B cell (primary cell): ENCODE measurements around the gene PPP1R15A. TPM values are rescaled to one million over a fixed set of nuclear protein-coding genes. Genes with fewer than 3 reads are reported as not detected.
A peak's percentile ranks its signal among the peaks of the same experiment; 100 is the strongest.

Experiments
- ATAC-seq: fragments of 200-7000 bp; cut with Tn5 transposase; one replicate; pipeline ENCODE4 v1.10.0; 2021; ENCODE audit warnings: low read depth, mild to moderate bottlenecking, moderate number of reproducible peaks, moderate library complexity
- CTCF ChIA-PET: fragments of 350-600 bp; sonication (Branson Sonifier 250); formaldehyde crosslinking; loops from one replicate; lab custom pipeline; 2021; ENCODE audit warnings: antibody characterized with exemption, inconsistent platforms; lab: Charles Lee
- POLR2A ChIA-PET: fragments of 350-600 bp; sonication (Branson Sonifier 250); formaldehyde crosslinking; loops from one replicate; lab custom pipeline; 2021; ENCODE audit warnings: antibody characterized with exemption; lab: Charles Lee
- DNase-seq: peaks from one replicate; pipeline ENCODE4 v3.0.0; 2013
- H2AFZ ChIP-seq: 2 replicates; pipeline ENCODE4 v1.6.1; 2012; ENCODE audit warnings: mild to moderate bottlenecking, low read depth, low read length; ENCODE audit not compliant: insufficient read depth, poor library complexity, severe bottlenecking
- H3K27ac ChIP-seq, 2 donors: 1 replicate in 1 of 2; 2 replicates in 1 of 2; pipeline ENCODE4 v1.5.1; 2012 to 2013; ENCODE audit warnings: low read length in 2 of 2, mild to moderate bottlenecking in 2 of 2, moderate library complexity in 1 of 2
- H3K27me3 ChIP-seq, 4 experiments: fragments of 200-600 bp in 1 of 4; sonication (generic) in 1 of 4; replicated peaks in 1 of 4; 1 replicate in 2 of 4; 2 replicates in 2 of 4; pipeline versions ENCODE4 v1.6.1 to v1.7.0; 2013 to 2016; ENCODE audit warnings: low read length in 3 of 4, mild to moderate bottlenecking in 2 of 4, mixed read lengths in 1 of 4, moderate library complexity in 1 of 4; ENCODE audit not compliant: insufficient read depth in 4 of 4, control insufficient read depth in 3 of 4; ENCODE audit errors: control extremely low read depth in 1 of 4
- H3K36me3 ChIP-seq, 2 experiments: replicated peaks in 1 of 2; 1 replicate in 1 of 2; 2 replicates in 1 of 2; pipeline versions ENCODE4 v1.6.1 to v1.7.1; 2013; ENCODE audit warnings: low read length in 1 of 2; ENCODE audit not compliant: insufficient read depth in 2 of 2, control insufficient read depth in 1 of 2; ENCODE audit errors: control extremely low read depth in 1 of 2, extremely low read depth in 1 of 2
- H3K4me1 ChIP-seq, 2 donors: fragments of 200-600 bp in 1 of 2; sonication (generic) in 1 of 2; 1 replicate in 1 of 2; 2 replicates in 1 of 2; pipeline versions ENCODE4 v1.5.1 to v1.6.1; 2013 to 2017; ENCODE audit warnings: low read length in 2 of 2; ENCODE audit not compliant: control insufficient read depth in 2 of 2, insufficient read depth in 2 of 2
- H3K4me2 ChIP-seq: replicated peaks from 2 replicates; pipeline ENCODE3; 2012; ENCODE audit warnings: mild to moderate bottlenecking, low read depth, low read length; ENCODE audit not compliant: poor library complexity, severe bottlenecking
- H3K4me3 ChIP-seq, 5 experiments: fragments of 200-600 bp in 1 of 5; sonication (generic) in 1 of 5; 1 replicate in 3 of 5; 2 replicates in 2 of 5; pipeline versions ENCODE4 v1.5.1 to v1.7.0; 2011 to 2016; ENCODE audit warnings: low read length in 4 of 5, mild to moderate bottlenecking in 4 of 5, low read depth in 2 of 5, control low read depth in 1 of 5, moderate library complexity in 1 of 5; ENCODE audit not compliant: insufficient read depth in 1 of 5; ENCODE audit errors: control extremely low read depth in 1 of 5, extremely low read depth in 1 of 5
- H3K79me2 ChIP-seq: fragments of 200-600 bp; sonication (generic); one replicate; pipeline ENCODE4 v1.6.0; 2016; ENCODE audit warnings: low read length; ENCODE audit not compliant: control insufficient read depth, insufficient read depth
- H3K9ac ChIP-seq: fragments of 200-600 bp; sonication (generic); 2 replicates; pipeline ENCODE4 v1.6.1; 2017; ENCODE audit warnings: mild to moderate bottlenecking, low read length, moderate library complexity
- H3K9me3 ChIP-seq, 3 donors: one replicate each; pipeline versions ENCODE4 v1.6.1 to v1.7.1; 2013; ENCODE audit warnings: low read length in 2 of 3; ENCODE audit not compliant: control insufficient read depth in 2 of 3, insufficient read depth in 1 of 3; ENCODE audit errors: control extremely low read depth in 1 of 3
- H4K20me1 ChIP-seq: 2 replicates; pipeline ENCODE4 v1.6.0; 2012; ENCODE audit warnings: mild to moderate bottlenecking, low read length; ENCODE audit not compliant: insufficient read depth, control insufficient read depth, poor library complexity, severe bottlenecking
- H3K27ac Mint-ChIP-seq: one replicate; pipeline ENCODE4 v1.8.0; 2021; ENCODE audit warnings: mixed read lengths
- H3K27me3 Mint-ChIP-seq: one replicate; pipeline ENCODE4 v1.8.0; 2021; ENCODE audit warnings: mixed read lengths
- H3K4me1 Mint-ChIP-seq: one replicate; pipeline ENCODE4 v1.8.0; 2021; ENCODE audit warnings: mixed read lengths
- H3K4me3 Mint-ChIP-seq: one replicate; pipeline ENCODE4 v1.8.0; 2021; ENCODE audit warnings: mixed read lengths
- H3K9me3 Mint-ChIP-seq: one replicate; pipeline ENCODE4 v1.8.0; 2022; ENCODE audit warnings: mixed read lengths; ENCODE audit not compliant: insufficient read depth
- CTCF ChIP-seq: fragments of 200-600 bp; IDR thresholded peaks from one replicate; pipeline ENCODE4 v1.8.0; 2022; ENCODE audit warnings: antibody characterized with exemption, mild to moderate bottlenecking
- EZH2 ChIP-seq: IDR thresholded peaks from 2 replicates; pipeline ENCODE4 v1.6.1; 2012; ENCODE audit warnings: borderline replicate concordance, low read depth, mild to moderate bottlenecking, moderate library complexity, low read length; ENCODE audit not compliant: insufficient read depth, poor library complexity, severe bottlenecking
- WGBS: methylation state at CpG from one replicate; pipeline ENCODE4 v1.1.5; 2013; ENCODE audit warnings: missing lambda C conversion rate; ENCODE audit not compliant: insufficient coverage; 5-methylcytosine and 5-hydroxymethylcytosine counted together
- intact Hi-C: fragments of 100-400 bp; cut with micrococcal nuclease; formaldehyde crosslinking; loops from one replicate; pipeline ENCODE4 v1.10.0; 2022
- polyA minus RNA-seq: library from RNA; depleted of rRNA, polyadenylated mRNA; stranded (reverse); fragments of >200 nt; gene quantifications from 2 replicates; pipeline ENCODE4 v1.2.3, GENCODE V29; 2012
- polyA plus RNA-seq: library from polyadenylated mRNA; depleted of rRNA; stranded (reverse); fragments of >200 nt; gene quantifications from 2 replicates; pipeline ENCODE4 v1.2.3, GENCODE V29; 2012
- total RNA-seq, 2 donors: library from RNA; stranded (reverse); fragments of 120-200 nt in 1 of 2; gene quantifications; 1 replicate in 1 of 2; 2 replicates in 1 of 2; pipeline versions ENCODE4 v1.2.3 to v1.2.4, GENCODE V29; 2013 to 2022

Gene PPP1R15A
- total RNA-seq: 122 and 128 TPM in 2 replicates
- total RNA-seq (2013): 188 TPM
- polyA plus RNA-seq: 1,029 and 1,214 TPM in 2 replicates
- polyA minus RNA-seq: 577 and 909 TPM in 2 replicates

- TF ChIP-seq EZH2 (no peak), CTCF (no peak)
- Histone ChIP-seq H3K27me3 (peaks cover 0 to 2% (median 0%) of the 10 kb centered on the region in 4 experiments), H2AFZ (no peak within 1 kb of the TSS), H3K9ac (peak within 1 kb of the TSS; percentile 100), H4K20me1 (peaks cover 36% of the 10 kb centered on the region), H3K27ac (peak within 1 kb of the TSS; percentile 96 to 100), H3K4me1 (peaks cover 30 to 48% of the 10 kb centered on the region in 2 donors), H3K9me3 (no peaks in the 10 kb centered on the region), H3K4me2 (peak within 1 kb of the TSS; percentile 86), H3K36me3 (peaks cover 0 to 29% of the 10 kb centered on the region in 2 experiments), H3K4me3 (peak within 1 kb of the TSS; percentile 70 to 100 (median 95)), H3K79me2 (peaks cover 41% of the 10 kb centered on the region)
- ChIA-PET POLR2A (interaction anchor here (0.5 to 1.8 kb wide), 9 partner anchors 14 to 133 kb away, joined by 3 to 15 read pairs (median 5); partner anchors contain the start of genes BAX, FTL and NUCB1), CTCF (interaction anchor here (1.2 to 7.5 kb wide), 4 partner anchors 30 to 99 kb away, joined by 3 to 30 read pairs (median 6); partner anchors contain the start of gene HSD17B14)
- Mint-ChIP-seq H3K4me3 (peak within 1 kb of the TSS; percentile 98), H3K27me3 (peaks cover 5% of the 10 kb centered on the region), H3K27ac (peak within 1 kb of the TSS; percentile 100), H3K4me1 (peaks cover 40% of the 10 kb centered on the region), H3K9me3 (no peaks in the 10 kb centered on the region)
- ATAC-seq (peak; percentile 53), DNase-seq (peak; percentile 99)
- under 1% methylated on average over 50 of the region's 53 CpGs for WGBS
- intact Hi-C loops: loop anchor here (1.0 to 2.0 kb wide), 8 partner anchors 14 to 1004 kb away; partner anchors contain the start of genes AKT1S1, BAX, BCAT2 and DBP
Observed at GRCh38 chr19:48872182-48872883, at the start of gene PPP1R15A. TSS of gene PPP1R15A (plus strand) at chr19:48872421. CDS start at chr19:48873234, 813 bp downstream.

- POLR2A ChIA-PET: no interaction called here
- intact Hi-C loops: no loop called here
- H3K36me3 ChIP-seq: no peaks in the 10 kb centered on the region
- no peak overlapping the region for H2AFZ ChIP-seq
- no peak overlapping the region for H3K4me3 ChIP-seq
- Mint-ChIP-seq H3K9me3 (no peaks in the 10 kb centered on the region), H3K27me3 (no peaks in the 10 kb centered on the region), H3K27ac (no peak overlapping the region), H3K4me3 (no peak overlapping the region), H3K4me1 (no peaks in the 10 kb centered on the region)
- no peak for TF ChIP-seq EZH2
- TF ChIP-seq CTCF: no peak
- no peaks in the 10 kb centered on the region for H4K20me1 ChIP-seq
- no peak overlapping the region for H3K9ac ChIP-seq
- ATAC-seq (no peak), DNase-seq (no peak)
- H3K79me2 ChIP-seq: no peaks in the 10 kb centered on the region
- no peaks in the 10 kb centered on the region for H3K27me3 ChIP-seq
- no peak overlapping the region for H3K4me2 ChIP-seq
- H3K4me1 ChIP-seq: no peaks in the 10 kb centered on the region
- no peak overlapping the region for H3K27ac ChIP-seq
- peaks cover 0 to 3% (median 0%) of the 10 kb centered on the region in 3 donors for H3K9me3 ChIP-seq
- CTCF ChIA-PET: no interaction called here
- 100% methylated on average over 2 of the region's 2 CpGs for WGBS
Observed at GRCh38 chr19:48822514-48822913, 49.7 kb upstream of the PPP1R15A start.
